GM06990 (cell line): ENCODE data around the gene RNF182.
A peak's percentile ranks its signal among the peaks of the same experiment; 100 is the strongest.

Experiments
- DNase-seq: peaks from one replicate; pipeline ENCODE4 v3.0.0-alpha.2; 2011; ENCODE audit not compliant: insufficient read length; ENCODE audit errors: extremely low read depth
- H3K27me3 ChIP-seq: replicated peaks from 2 replicates; pipeline ENCODE4 v1.6.0; 2011; ENCODE audit warnings: low read length; ENCODE audit not compliant: control insufficient read depth, insufficient read depth
- H3K36me3 ChIP-seq: 2 replicates; pipeline ENCODE4 v1.5.1; 2011; ENCODE audit warnings: low read length; ENCODE audit not compliant: control insufficient read depth, insufficient read depth
- H3K4me3 ChIP-seq: replicated peaks from 2 replicates; pipeline ENCODE4 v1.5.1; 2011; ENCODE audit warnings: low read depth, mild to moderate bottlenecking, control low read depth, low read length
- TF ChIP-seq, protein P1 (sequence below): IDR thresholded peaks from 2 replicates; pipeline ENCODE4 v1.5.1; 2011; ENCODE audit warnings: low read length, control low read depth, mild to moderate bottlenecking, inconsistent platforms; ENCODE audit not compliant: insufficient read depth, poor library complexity, severe bottlenecking

Gene RNF182

DNA sequence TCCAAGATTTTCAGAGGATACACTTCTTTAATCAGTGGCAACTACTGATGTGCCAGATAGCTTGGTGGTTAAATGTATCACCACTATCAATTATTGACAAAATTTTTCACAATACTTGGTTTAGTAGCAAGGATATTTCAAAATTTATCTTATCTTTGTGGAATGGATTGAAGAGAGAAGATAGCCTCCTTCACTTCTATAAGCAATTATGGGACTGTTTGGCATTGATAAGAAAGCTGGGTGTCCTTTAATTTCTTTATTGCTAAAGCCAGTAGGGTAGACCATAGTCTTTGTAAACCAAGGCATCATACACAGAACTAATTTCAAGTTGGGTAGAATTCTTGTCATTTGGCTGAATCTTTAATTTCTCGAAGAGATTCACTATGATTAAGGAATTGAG lies 4.9 kb upstream of the RNF182 start:
- H3K4me3 ChIP-seq: no peak overlapping the region
- no peak for DNase-seq
- H3K36me3 ChIP-seq: no peaks in the 10 kb centered on the region
- TF ChIP-seq, protein P1, sequence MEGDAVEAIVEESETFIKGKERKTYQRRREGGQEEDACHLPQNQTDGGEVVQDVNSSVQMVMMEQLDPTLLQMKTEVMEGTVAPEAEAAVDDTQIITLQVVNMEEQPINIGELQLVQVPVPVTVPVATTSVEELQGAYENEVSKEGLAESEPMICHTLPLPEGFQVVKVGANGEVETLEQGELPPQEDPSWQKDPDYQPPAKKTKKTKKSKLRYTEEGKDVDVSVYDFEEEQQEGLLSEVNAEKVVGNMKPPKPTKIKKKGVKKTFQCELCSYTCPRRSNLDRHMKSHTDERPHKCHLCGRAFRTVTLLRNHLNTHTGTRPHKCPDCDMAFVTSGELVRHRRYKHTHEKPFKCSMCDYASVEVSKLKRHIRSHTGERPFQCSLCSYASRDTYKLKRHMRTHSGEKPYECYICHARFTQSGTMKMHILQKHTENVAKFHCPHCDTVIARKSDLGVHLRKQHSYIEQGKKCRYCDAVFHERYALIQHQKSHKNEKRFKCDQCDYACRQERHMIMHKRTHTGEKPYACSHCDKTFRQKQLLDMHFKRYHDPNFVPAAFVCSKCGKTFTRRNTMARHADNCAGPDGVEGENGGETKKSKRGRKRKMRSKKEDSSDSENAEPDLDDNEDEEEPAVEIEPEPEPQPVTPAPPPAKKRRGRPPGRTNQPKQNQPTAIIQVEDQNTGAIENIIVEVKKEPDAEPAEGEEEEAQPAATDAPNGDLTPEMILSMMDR: no peak
- no peaks in the 10 kb centered on the region; the same call in 1 of the 2 replicates for H3K27me3 ChIP-seq

DNA sequence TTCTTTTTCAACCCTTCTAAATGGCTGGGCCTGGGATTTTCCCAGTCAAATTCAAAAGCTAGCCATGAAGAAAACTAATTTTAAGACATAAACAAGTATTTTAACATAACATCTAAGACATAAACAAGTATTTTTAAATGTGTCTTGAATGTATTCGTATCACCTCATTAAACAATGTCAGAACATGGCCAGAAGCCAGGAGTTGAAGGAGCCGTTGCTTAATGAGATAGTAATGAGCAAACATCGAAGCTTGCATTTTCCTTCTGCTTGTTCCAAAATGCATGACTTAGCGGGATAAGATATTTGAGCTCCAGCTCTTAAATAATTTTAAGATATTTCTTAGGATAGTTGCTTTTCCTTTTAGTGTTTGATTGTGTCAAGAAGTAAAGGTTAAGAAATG lies 4.2 kb upstream of the RNF182 start:
- no peak for DNase-seq

DNA sequence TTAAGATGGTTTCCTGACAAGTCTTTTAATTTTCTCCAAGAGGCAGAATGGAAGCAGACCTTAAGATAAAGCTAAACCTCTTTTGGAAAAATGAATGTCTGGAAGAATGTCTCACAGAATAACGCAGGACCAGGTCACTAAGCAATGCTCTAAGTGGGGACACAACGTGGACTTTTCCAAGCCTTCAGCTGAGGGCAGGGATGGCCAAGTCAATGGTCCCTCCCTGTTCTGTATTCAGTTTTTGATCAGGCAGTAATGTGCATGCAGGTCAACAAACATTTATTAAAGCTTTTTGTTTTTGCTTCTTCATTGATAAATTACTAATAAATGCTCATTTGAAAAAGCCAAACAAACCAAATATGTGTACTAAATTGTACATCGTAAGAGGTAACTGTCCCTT lies 2.0 kb upstream of the RNF182 start:
- no peaks in the 10 kb centered on the region for H3K36me3 ChIP-seq
- peaks cover 1% of the 10 kb centered on the region; the same call in 1 of the 2 replicates for H3K27me3 ChIP-seq
- TF ChIP-seq, protein P1: no peak
- DNase-seq: no peak
- H3K4me3 ChIP-seq: no peak overlapping the region

More for the DNA sequence above, 4.2 kb upstream of the RNF182 start:
- Histone ChIP-seq H3K36me3 (no peaks in the 10 kb centered on the region), H3K27me3 (peaks cover under 1% of the 10 kb centered on the region; the same call in 1 of the 2 replicates), H3K4me3 (no peak overlapping the region)
- TF ChIP-seq, protein P1: no peak

DNA sequence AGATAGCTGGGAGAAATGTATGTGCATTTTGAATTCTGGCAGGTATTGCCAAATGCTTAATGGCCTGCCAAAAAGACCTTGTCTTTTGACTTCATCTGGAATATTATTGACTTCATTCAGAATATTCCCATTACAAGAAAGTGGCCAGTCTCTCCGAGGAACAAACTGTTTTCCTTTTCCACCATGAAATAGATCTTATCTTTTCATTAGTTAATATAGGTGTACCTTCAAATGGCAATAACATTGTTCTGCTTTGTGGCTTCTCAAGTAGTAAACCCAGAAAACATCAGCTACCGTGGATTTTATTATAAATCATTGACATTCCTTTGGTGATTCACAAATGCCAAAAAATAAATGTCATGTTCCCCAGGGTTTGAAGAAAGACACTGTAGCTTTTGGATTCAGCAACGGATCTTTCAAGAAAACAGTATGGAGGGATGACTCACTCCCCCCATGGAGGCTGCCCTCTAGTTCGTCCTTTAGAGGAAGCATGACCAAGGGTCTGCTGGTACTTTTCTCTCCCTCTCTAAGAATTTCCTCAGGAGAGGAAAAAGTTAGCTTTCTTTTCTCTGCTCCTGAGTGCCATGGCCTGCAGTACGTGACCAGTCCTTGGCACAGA lies 1.1 kb upstream of the RNF182 start:
- DNase-seq: no peak
- H3K27me3 ChIP-seq: peaks cover 1% of the 10 kb centered on the region; the same call in 1 of the 2 replicates
- no peak overlapping the region for H3K4me3 ChIP-seq
- no peaks in the 10 kb centered on the region for H3K36me3 ChIP-seq
- TF ChIP-seq, protein P1: no peak

DNA sequence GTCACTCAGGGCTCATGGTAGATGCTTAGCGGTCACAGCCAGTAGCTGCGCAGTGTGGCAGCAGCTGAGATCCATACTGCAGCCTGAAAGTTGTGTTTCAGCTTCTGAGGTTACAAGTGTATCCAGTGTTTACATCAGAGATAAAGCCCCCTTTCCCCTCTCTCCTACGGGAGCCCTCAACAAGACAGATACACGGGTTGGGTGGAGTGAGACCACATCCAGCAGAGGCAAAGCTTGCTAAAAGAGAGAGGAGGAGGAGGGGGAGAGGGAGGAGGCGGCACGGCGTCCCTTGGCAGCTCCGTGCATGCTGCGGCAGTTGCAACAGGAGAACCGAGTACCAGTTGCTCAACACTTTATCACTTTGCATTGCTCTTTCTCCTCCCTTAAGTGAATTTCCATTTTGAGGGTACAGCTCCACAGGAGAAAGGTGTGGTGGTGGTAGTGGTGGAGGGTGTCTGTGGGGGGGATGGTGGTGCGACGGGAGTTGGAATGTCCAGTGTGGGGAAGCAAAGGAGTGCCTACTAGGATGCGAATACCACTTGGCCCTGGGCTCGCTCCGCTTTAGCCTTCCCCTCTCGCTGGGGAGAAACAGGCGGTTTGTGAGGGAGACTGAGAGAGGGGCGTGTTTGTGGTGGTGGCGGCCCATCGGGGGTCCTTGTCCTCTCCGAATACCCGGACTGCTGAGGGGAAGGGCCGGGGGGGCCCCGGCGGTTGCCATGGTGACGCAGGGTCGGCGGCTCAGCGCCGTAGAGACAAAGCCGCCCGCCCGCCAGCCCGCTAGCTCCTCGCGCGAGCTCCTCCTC lies 405 bp upstream of the RNF182 start:
- DNase-seq: peak; percentile 8
- TF ChIP-seq, protein P1: no peak
- Histone ChIP-seq H3K27me3 (peaks cover 1% of the 10 kb centered on the region; the same call in 1 of the 2 replicates), H3K36me3 (no peaks in the 10 kb centered on the region), H3K4me3 (peak overlapping the region; percentile 28)
